Activated CD8-positive, alpha-beta T cell treated with anti-CD3 and anti-CD28 coated beads, Interleukin-2, amount 10 ng/mL, durations not matched to agents 7 days and 5 days (primary cell): ENCODE data around the gene TMEM147. TPM values are rescaled to one million over a fixed set of nuclear protein-coding genes. Genes with fewer than 3 reads are reported as not detected.

Experiments
- ATAC-seq: fragments of 150-1000 bp; cut with Tn5 transposase; one replicate; pipeline ENCODE4 v1.10.0; 2021; ENCODE audit warnings: moderate library complexity
- CTCF ChIA-PET: fragments of 350-600 bp; sonication (Branson Sonifier 250); formaldehyde crosslinking; loops from one replicate; lab custom pipeline; 2021; ENCODE audit warnings: antibody characterized with exemption; lab: Charles Lee
- POLR2A ChIA-PET: fragments of 350-600 bp; sonication (Branson Sonifier 250); formaldehyde crosslinking; loops from one replicate; lab custom pipeline; 2021; ENCODE audit warnings: antibody characterized with exemption; lab: Charles Lee
- DNase-seq: peaks from one replicate; pipeline ENCODE4 v3.0.0-alpha.2; 2020
- H3K27ac Mint-ChIP-seq: one replicate; pipeline ENCODE4 v1.8.0; 2021; ENCODE audit warnings: mild to moderate bottlenecking, mixed read lengths
- H3K27me3 Mint-ChIP-seq: one replicate; pipeline ENCODE4 v1.8.0; 2021; ENCODE audit warnings: low read depth, mixed read lengths
- H3K36me3 Mint-ChIP-seq: one replicate; pipeline ENCODE4 v1.8.0; 2021; ENCODE audit warnings: low read depth, mixed read lengths
- H3K4me1 Mint-ChIP-seq: one replicate; pipeline ENCODE4 v1.8.0; 2021; ENCODE audit warnings: low read depth, mixed read lengths
- H3K4me3 Mint-ChIP-seq: one replicate; pipeline ENCODE4 v1.8.0; 2021; ENCODE audit warnings: mild to moderate bottlenecking, mixed read lengths
- H3K9me3 Mint-ChIP-seq: one replicate; pipeline ENCODE4 v1.8.0; 2022; ENCODE audit warnings: mixed read lengths; ENCODE audit not compliant: insufficient read depth
- total RNA-seq, 2 experiments: library from RNA; stranded (reverse); gene quantifications; one replicate each; pipeline ENCODE4 v1.2.3, GENCODE V29; 2021

TMEM147 gene
- total RNA-seq, 2 experiments from 2014 or later = 53.3 to 54.1 TPM

GRCh38 chr19:35559281-35559659, 13.8 kb downstream of the TMEM147 start:
- DNase-seq (no peak), ATAC-seq (no peak)
- H3K27me3 Mint-ChIP-seq = peaks cover 31% of the 10 kb centered on the region
- ChIA-PET CTCF (no interaction called here), POLR2A (interaction anchor here (0.7 kb wide), 1 partner anchor 26 kb away, joined by 3 read pairs; no protein-coding TSS in a partner anchor)
- no peaks in the 10 kb centered on the region for H3K9me3 Mint-ChIP-seq
- no peak overlapping the region for H3K27ac Mint-ChIP-seq
- peaks cover 8% of the 10 kb centered on the region for H3K4me1 Mint-ChIP-seq
- no peak overlapping the region for H3K4me3 Mint-ChIP-seq
- H3K36me3 Mint-ChIP-seq = no peaks in the 10 kb centered on the region

- ChIA-PET POLR2A (interaction anchor here (0.7 kb wide), 1 partner anchor 26 kb away, joined by 3 read pairs; no protein-coding TSS in a partner anchor), CTCF (no interaction called here)
- Mint-ChIP-seq H3K27ac (no peak overlapping the region), H3K4me3 (no peak overlapping the region), H3K9me3 (no peaks in the 10 kb centered on the region), H3K27me3 (peaks cover 31% of the 10 kb centered on the region), H3K4me1 (peaks cover 8% of the 10 kb centered on the region), H3K36me3 (no peaks in the 10 kb centered on the region)
- no peak for ATAC-seq
- no peak for DNase-seq
These were observed 14.4 kb downstream of the TMEM147 start for GRCh38 chr19:35559781-35560180.

- no peak for DNase-seq
- H3K27me3 Mint-ChIP-seq = peaks cover 31% of the 10 kb centered on the region
- no peak for ATAC-seq
- H3K27ac Mint-ChIP-seq = no peak overlapping the region
- POLR2A ChIA-PET = no interaction called here
- no peaks in the 10 kb centered on the region for H3K9me3 Mint-ChIP-seq
- CTCF ChIA-PET = no interaction called here
- H3K4me3 Mint-ChIP-seq = no peak overlapping the region
- no peaks in the 10 kb centered on the region for H3K36me3 Mint-ChIP-seq
- H3K4me1 Mint-ChIP-seq = peaks cover 8% of the 10 kb centered on the region
These were observed 14.8 kb downstream of the TMEM147 start for GRCh38 chr19:35560271-35560670.

GRCh38 chr19:35560677-35561076, 15.3 kb downstream of the TMEM147 start:
- Mint-ChIP-seq H3K4me3 (no peak overlapping the region), H3K27ac (no peak overlapping the region), H3K27me3 (peaks cover 31% of the 10 kb centered on the region), H3K9me3 (no peaks in the 10 kb centered on the region), H3K4me1 (peaks cover 8% of the 10 kb centered on the region), H3K36me3 (no peaks in the 10 kb centered on the region)
- DNase-seq = no peak
- CTCF ChIA-PET = no interaction called here
- POLR2A ChIA-PET = no interaction called here
- ATAC-seq = no peak

GRCh38 chr19:35561436-35561835, 16.0 kb downstream of the TMEM147 start:
- Mint-ChIP-seq H3K4me3 (no peak overlapping the region), H3K27ac (no peak overlapping the region), H3K9me3 (no peaks in the 10 kb centered on the region), H3K27me3 (peaks cover 29% of the 10 kb centered on the region), H3K36me3 (no peaks in the 10 kb centered on the region), H3K4me1 (peaks cover 8% of the 10 kb centered on the region)
- no peak for ATAC-seq
- POLR2A ChIA-PET = no interaction called here
- DNase-seq = no peak
- CTCF ChIA-PET = no interaction called here

GRCh38 chr19:35562336-35562735, 16.9 kb downstream of the TMEM147 start:
- peaks cover 5% of the 10 kb centered on the region for H3K4me1 Mint-ChIP-seq
- H3K27ac Mint-ChIP-seq = no peak overlapping the region
- no peak for ATAC-seq
- no peak overlapping the region for H3K4me3 Mint-ChIP-seq
- no peak for DNase-seq
- POLR2A ChIA-PET = no interaction called here
- no peaks in the 10 kb centered on the region for H3K36me3 Mint-ChIP-seq
- CTCF ChIA-PET = no interaction called here
- H3K9me3 Mint-ChIP-seq = no peaks in the 10 kb centered on the region
- H3K27me3 Mint-ChIP-seq = peaks cover 25% of the 10 kb centered on the region

- ATAC-seq (no peak), DNase-seq (no peak)
- Mint-ChIP-seq H3K36me3 (no peaks in the 10 kb centered on the region), H3K4me3 (no peak overlapping the region), H3K9me3 (no peaks in the 10 kb centered on the region), H3K27ac (no peak overlapping the region), H3K27me3 (peaks cover 22% of the 10 kb centered on the region), H3K4me1 (peaks cover 4% of the 10 kb centered on the region)
- ChIA-PET POLR2A (no interaction called here), CTCF (interaction anchor here (0.7 to 1.0 kb wide), 2 partner anchors 13 to 14 kb away, joined by 3 to 4 read pairs; no protein-coding TSS in a partner anchor)
These were observed 17.4 kb downstream of the TMEM147 start for GRCh38 chr19:35562776-35563175.

- peaks cover 20% of the 10 kb centered on the region for H3K27me3 Mint-ChIP-seq
- no peaks in the 10 kb centered on the region for H3K36me3 Mint-ChIP-seq
- ChIA-PET CTCF (interaction anchor here (0.7 to 1.0 kb wide), 2 partner anchors 14 to 15 kb away, joined by 3 to 4 read pairs; no protein-coding TSS in a partner anchor), POLR2A (no interaction called here)
- peaks cover 2% of the 10 kb centered on the region for H3K4me1 Mint-ChIP-seq
- no peak within 1 kb of the TSS for H3K4me3 Mint-ChIP-seq
- DNase-seq (no peak), ATAC-seq (no peak)
- H3K27ac Mint-ChIP-seq = no peak within 1 kb of the TSS
- H3K9me3 Mint-ChIP-seq = no peaks in the 10 kb centered on the region
These were observed 17.9 kb downstream of the TMEM147 start, which contains the start of gene ATP4A for GRCh38 chr19:35563207-35563829. ATP4A (minus strand) TSS chr19:35563658; CDS start chr19:35563629, 29 bp downstream.

- DNase-seq = no peak
- H3K36me3 Mint-ChIP-seq = no peaks in the 10 kb centered on the region
- peaks cover 19% of the 10 kb centered on the region for H3K27me3 Mint-ChIP-seq
- H3K4me1 Mint-ChIP-seq = no peaks in the 10 kb centered on the region
- no peak for ATAC-seq
- POLR2A ChIA-PET = interaction anchor here (0.5 kb wide), 1 partner anchor 131 kb away, joined by 3 read pairs; no protein-coding TSS in a partner anchor
- CTCF ChIA-PET = no interaction called here
- H3K4me3 Mint-ChIP-seq = no peak overlapping the region
- no peaks in the 10 kb centered on the region for H3K9me3 Mint-ChIP-seq
- no peak overlapping the region for H3K27ac Mint-ChIP-seq
These were observed 19.8 kb downstream of the TMEM147 start for GRCh38 chr19:35565016-35565856.

- ATAC-seq (no peak), DNase-seq (no peak)
- Mint-ChIP-seq H3K9me3 (no peaks in the 10 kb centered on the region), H3K27ac (no peak overlapping the region), H3K4me3 (no peak overlapping the region), H3K36me3 (no peaks in the 10 kb centered on the region), H3K27me3 (peaks cover 16% of the 10 kb centered on the region), H3K4me1 (peaks cover 2% of the 10 kb centered on the region)
- ChIA-PET POLR2A (no interaction called here), CTCF (interaction anchor here (0.6 to 0.8 kb wide), 2 partner anchors 18 to 636 kb away, joined by 3 to 4 read pairs; no protein-coding TSS in a partner anchor)
These were observed 21.3 kb downstream of the TMEM147 start for GRCh38 chr19:35566738-35567137.

GRCh38 chr19:35569281-35569781, 23.9 kb downstream of the TMEM147 start:
- H3K9me3 Mint-ChIP-seq = no peaks in the 10 kb centered on the region
- H3K4me3 Mint-ChIP-seq = no peak overlapping the region
- CTCF ChIA-PET = no interaction called here
- POLR2A ChIA-PET = no interaction called here
- H3K27me3 Mint-ChIP-seq = peaks cover 18% of the 10 kb centered on the region
- no peaks in the 10 kb centered on the region for H3K36me3 Mint-ChIP-seq
- H3K4me1 Mint-ChIP-seq = peaks cover 2% of the 10 kb centered on the region
- no peak for DNase-seq
- H3K27ac Mint-ChIP-seq = no peak overlapping the region
- no peak for ATAC-seq
